Keratinocyte (primary cell): Measurements from ENCODE around the gene RPL18.

Experiments used
- CTCF ChIP-seq, 3 experiments: IDR thresholded peaks in 1 of 3; conservative IDR thresholded peaks in 1 of 3; optimal IDR thresholded peaks in 1 of 3; 2 replicates in 2 of 3; 3 replicates in 1 of 3; pipeline versions ENCODE3 to v1.5.1; 2011; ENCODE audit warnings: low read length in 3 of 3, mild to moderate bottlenecking in 3 of 3, moderate library complexity in 2 of 3, control low read depth in 1 of 3, inconsistent platforms in 1 of 3; ENCODE audit not compliant: insufficient read depth in 2 of 3; ENCODE audit errors: extremely low read depth in 1 of 3
- EZH2 ChIP-seq: IDR thresholded peaks from one replicate; pipeline ENCODE4 v1.6.1; 2012; ENCODE audit warnings: inconsistent platforms, mild to moderate bottlenecking, low read length, moderate library complexity

DNA sequence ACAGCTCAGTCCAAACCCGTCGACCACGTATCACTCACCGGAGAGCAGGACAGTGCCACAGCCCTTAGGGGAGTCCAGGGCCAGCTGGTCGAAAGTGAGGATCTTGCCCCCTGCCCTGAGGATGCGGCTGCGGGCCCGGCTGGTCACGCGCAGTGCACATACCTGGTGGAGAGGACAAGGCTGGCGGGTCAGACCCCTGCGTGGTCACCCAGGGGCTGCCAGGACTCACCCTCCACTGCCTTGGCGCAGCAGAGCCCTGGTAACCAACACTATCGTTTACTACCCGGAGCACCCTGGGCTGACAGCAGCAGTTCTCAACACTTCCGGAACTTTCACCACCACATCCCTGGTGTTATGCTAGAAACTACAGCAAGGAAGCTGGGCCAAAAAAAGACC, 2.9 kb downstream of the RPL18 start:
- no peak for TF ChIP-seq CTCF (optimal IDR thresholded peaks at IDR 0.05 in 1 of 3, IDR thresholded peaks at IDR 0.05 in 1 of 3, conservative IDR thresholded peaks at IDR 0.05 in 1 of 3; ENCODE audit: extremely low read depth in 1 of 3, insufficient read depth in 2 of 3, low read length in 3 of 3)
- no peak for TF ChIP-seq EZH2
